ENCODE measurements around the gene EXOC4.

DNA sequence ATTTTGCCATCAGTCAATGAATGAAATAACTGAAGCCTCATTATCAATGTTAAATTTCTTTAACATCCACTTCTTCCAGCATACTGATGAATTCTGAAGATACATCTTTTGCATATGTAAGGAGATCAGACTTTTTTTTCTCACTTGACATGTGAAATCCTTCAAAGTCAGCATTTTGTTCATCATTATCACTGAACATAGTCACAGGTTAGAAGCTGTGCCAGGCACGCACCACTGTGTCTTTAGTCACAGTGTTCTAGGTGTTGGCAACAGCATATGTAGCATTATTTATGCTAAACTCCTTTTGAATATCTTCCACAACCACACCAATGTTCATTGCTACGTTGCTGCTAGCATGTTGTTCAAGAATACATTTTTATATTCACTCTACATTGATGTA is 450.1 kb downstream of the EXOC4 start:
- TF ChIP-seq CEBPB (IDR thresholded peaks at IDR 0.05; ENCODE audit: low read depth, low read length) (no peak), POLR2AphosphoS5 (IDR thresholded peaks at IDR 0.05; ENCODE audit: low read depth, low read length) (no peak), GABPA (IDR thresholded peaks at IDR 0.05; ENCODE audit: borderline replicate concordance, insufficient read depth, low read length) (no peak), YY1 (IDR thresholded peaks at IDR 0.05; ENCODE audit: low read depth, low read length) (no peak), RFX5 (IDR thresholded peaks at IDR 0.05; ENCODE audit: borderline replicate concordance, low read depth, low read length) (no peak), JUN (IDR thresholded peaks at IDR 0.05; ENCODE audit: low read depth, low read length) (no peak), CHD1 (IDR thresholded peaks at IDR 0.05; ENCODE audit: low read depth, low read length) (no peak), POLR2A (IDR thresholded peaks at IDR 0.05; ENCODE audit: control extremely low read depth in 1 of 2, low read depth in 2 of 2, low read length in 2 of 2) (no peak), SIX5 (IDR thresholded peaks at IDR 0.05; ENCODE audit: low read depth, low read length) (no peak), EP300 (IDR thresholded peaks at IDR 0.05; ENCODE audit: borderline replicate concordance in 1 of 2, low read depth in 2 of 2, low read length in 2 of 2) (no peak), ZNF274 (IDR thresholded peaks at IDR 0.05; ENCODE audit: borderline replicate concordance, extremely low read depth, low read length) (no peak)
- TF ChIP-seq, protein P1, sequence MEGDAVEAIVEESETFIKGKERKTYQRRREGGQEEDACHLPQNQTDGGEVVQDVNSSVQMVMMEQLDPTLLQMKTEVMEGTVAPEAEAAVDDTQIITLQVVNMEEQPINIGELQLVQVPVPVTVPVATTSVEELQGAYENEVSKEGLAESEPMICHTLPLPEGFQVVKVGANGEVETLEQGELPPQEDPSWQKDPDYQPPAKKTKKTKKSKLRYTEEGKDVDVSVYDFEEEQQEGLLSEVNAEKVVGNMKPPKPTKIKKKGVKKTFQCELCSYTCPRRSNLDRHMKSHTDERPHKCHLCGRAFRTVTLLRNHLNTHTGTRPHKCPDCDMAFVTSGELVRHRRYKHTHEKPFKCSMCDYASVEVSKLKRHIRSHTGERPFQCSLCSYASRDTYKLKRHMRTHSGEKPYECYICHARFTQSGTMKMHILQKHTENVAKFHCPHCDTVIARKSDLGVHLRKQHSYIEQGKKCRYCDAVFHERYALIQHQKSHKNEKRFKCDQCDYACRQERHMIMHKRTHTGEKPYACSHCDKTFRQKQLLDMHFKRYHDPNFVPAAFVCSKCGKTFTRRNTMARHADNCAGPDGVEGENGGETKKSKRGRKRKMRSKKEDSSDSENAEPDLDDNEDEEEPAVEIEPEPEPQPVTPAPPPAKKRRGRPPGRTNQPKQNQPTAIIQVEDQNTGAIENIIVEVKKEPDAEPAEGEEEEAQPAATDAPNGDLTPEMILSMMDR (IDR thresholded peaks at IDR 0.05; ENCODE audit: control extremely low read depth in 1 of 3, insufficient read depth in 1 of 3, low read depth in 1 of 3, low read length in 3 of 3) = no peak
